T-helper 9 cell (primary cell): ENCODE results near the gene LRRC23.
"Not testable (repeated sequence)": the region's sequence is repeated elsewhere in the genome, so short reads cannot be mapped to it uniquely, and the experiment has no call there.

Experiments used
- DNase-seq: peaks from one replicate; pipeline ENCODE4 v3.0.0-alpha.2; 2020

Gene LRRC23

GRCh38 chr12:6903722-6904121 is 900 bp upstream of the LRRC23 start:
- DNase-seq = no peak

- DNase-seq = no peak
Measured at GRCh38 chr12:6905414-6906040, 905 bp downstream of the LRRC23 start.

- not testable (repeated sequence) for DNase-seq
Measured at GRCh38 chr12:6908141-6908540, 3.5 kb downstream of the LRRC23 start.

GRCh38 chr12:6909421-6910145 is 5.0 kb downstream of the LRRC23 start:
- DNase-seq = no peak

- no peak for DNase-seq
Measured at GRCh38 chr12:6912164-6912935, 7.7 kb downstream of the LRRC23 start.

GRCh38 chr12:6914246-6914946 is 9.8 kb downstream of the LRRC23 start, which contains the start of gene ENO2:
Gene ENO2 (plus strand): TSS chr12:6914580. CDS start chr12:6915833, 1,253 bp downstream.
- DNase-seq = peak; percentile 84

GRCh38 chr12:6914947-6915788 is 10.5 kb downstream of the LRRC23 start:
- no peak for DNase-seq

- no peak for DNase-seq
Measured at GRCh38 chr12:6915789-6916285, 11.2 kb downstream of the LRRC23 start.

GRCh38 chr12:6916426-6917200 is 12.0 kb downstream of the LRRC23 start:
- DNase-seq = no peak

- no peak for DNase-seq
Measured at GRCh38 chr12:6917491-6918231, 13.0 kb downstream of the LRRC23 start.

- DNase-seq = no peak
Measured at GRCh38 chr12:6919588-6919987, 15.0 kb downstream of the LRRC23 start.

GRCh38 chr12:6921539-6921938 is 16.9 kb downstream of the LRRC23 start:
- DNase-seq = no peak

- no peak for DNase-seq
Measured at GRCh38 chr12:6921996-6922946, 17.6 kb downstream of the LRRC23 start.

- DNase-seq = no peak
Measured at GRCh38 chr12:6923003-6923732, 18.5 kb downstream of the LRRC23 start.

- no peak for DNase-seq
Measured at GRCh38 chr12:6923851-6924250, 19.2 kb downstream of the LRRC23 start.

GRCh38 chr12:6925239-6925539 is 20.6 kb downstream of the LRRC23 start:
- DNase-seq = no peak

- no peak for DNase-seq
Measured at GRCh38 chr12:6925540-6926279, 21.1 kb downstream of the LRRC23 start.
